HL-60 (cell line): ENCODE results near the gene AP2B1.

Experiments
- DNase-seq, 2 experiments: peaks; one replicate each; pipeline ENCODE4 v3.0.0-alpha.2; 2010 to 2020; ENCODE audit warnings: low read depth in 1 of 2, low spot score in 1 of 2
- H3K27ac ChIP-seq: fragments of 250-450 bp; sonication (Bioruptor Pico); replicated peaks from 2 replicates; pipeline ENCODE4 v1.5.1; 2020; ENCODE audit warnings: mild to moderate bottlenecking, moderate library complexity
- H3K27me3 ChIP-seq: fragments of 250-450 bp; sonication (Bioruptor Pico); 2 replicates; pipeline ENCODE4 v1.5.1; 2021; ENCODE audit warnings: mild to moderate bottlenecking, moderate library complexity; ENCODE audit not compliant: insufficient read depth, poor library complexity, severe bottlenecking
- H3K4me3 ChIP-seq: replicated peaks from 2 replicates; pipeline ENCODE4 v1.5.1; 2011; ENCODE audit warnings: mild to moderate bottlenecking, control low read depth, low read length; ENCODE audit not compliant: insufficient read depth
- CTCF ChIP-seq: IDR thresholded peaks from one replicate; pipeline ENCODE4 v1.5.1; 2011; ENCODE audit warnings: low read length, control low read depth, inconsistent platforms; ENCODE audit not compliant: insufficient read depth
- GABPA ChIP-seq: IDR thresholded peaks from 2 replicates; pipeline ENCODE4 v1.6.1; 2012; ENCODE audit warnings: low read depth
- POLR2AphosphoS5 ChIP-seq: IDR thresholded peaks from 2 replicates; pipeline ENCODE4 v1.6.1; 2012; ENCODE audit warnings: low read depth
- SPI1 ChIP-seq: IDR thresholded peaks from 2 replicates; pipeline ENCODE4 v1.6.1; 2012; ENCODE audit warnings: low read depth, mild to moderate bottlenecking, borderline replicate concordance
- TF ChIP-seq, protein P1 (sequence below): IDR thresholded peaks from 2 replicates; pipeline ENCODE4 v1.6.1; 2012; ENCODE audit warnings: low read depth; ENCODE audit not compliant: insufficient replicate concordance

AP2B1 gene

DNA sequence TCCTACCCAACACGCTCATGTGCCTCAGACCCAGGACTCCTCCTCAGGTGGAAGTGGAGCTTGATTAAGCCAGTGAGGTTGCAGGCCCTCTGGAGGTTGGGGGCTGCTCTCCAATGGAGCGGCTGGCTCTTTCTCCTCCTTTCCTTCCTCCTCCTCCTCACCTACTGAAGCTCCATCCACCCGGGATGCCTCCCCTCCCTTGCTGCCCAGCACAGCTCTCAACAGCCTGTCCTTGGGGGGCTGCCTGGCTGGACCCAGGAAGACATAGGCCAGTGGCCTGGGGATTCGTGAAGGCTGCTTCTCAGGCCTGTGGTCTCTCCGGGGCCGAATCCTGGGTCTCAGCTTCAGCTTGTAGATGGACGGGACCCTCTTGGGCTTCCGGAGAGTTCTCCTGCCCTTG, 157.7 kb downstream of the AP2B1 start:
- H3K27me3 ChIP-seq, result peaks cover 26% of the 10 kb centered on the region
- H3K27ac ChIP-seq, result no peak overlapping the region

DNA sequence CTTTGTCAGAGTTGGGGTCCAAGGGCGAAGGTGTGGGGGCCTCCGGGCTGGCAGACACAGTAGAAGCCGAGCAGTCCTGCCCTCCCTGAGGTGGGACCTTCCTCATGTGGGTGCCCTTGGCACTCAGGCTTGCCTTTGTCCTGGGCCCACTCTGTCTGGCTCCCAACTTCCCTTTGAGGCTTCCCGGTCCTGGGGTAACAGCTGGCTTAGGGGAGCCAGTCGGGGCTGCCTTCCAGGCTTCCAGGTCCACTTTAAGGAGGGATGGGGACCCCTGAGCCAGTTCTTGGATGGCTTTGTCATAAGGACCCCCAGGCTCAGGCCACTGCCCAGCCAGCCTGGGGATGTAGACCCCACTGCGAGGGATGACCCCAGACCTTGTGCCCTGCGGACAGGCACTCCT, 158.1 kb downstream of the AP2B1 start:
- peaks cover 28% of the 10 kb centered on the region for H3K27me3 ChIP-seq
- no peak overlapping the region for H3K4me3 ChIP-seq
- TF ChIP-seq POLR2AphosphoS5, result no peak
- TF ChIP-seq GABPA, result no peak
- no peak for TF ChIP-seq SPI1
- TF ChIP-seq CTCF, result no peak
- TF ChIP-seq, protein P1, sequence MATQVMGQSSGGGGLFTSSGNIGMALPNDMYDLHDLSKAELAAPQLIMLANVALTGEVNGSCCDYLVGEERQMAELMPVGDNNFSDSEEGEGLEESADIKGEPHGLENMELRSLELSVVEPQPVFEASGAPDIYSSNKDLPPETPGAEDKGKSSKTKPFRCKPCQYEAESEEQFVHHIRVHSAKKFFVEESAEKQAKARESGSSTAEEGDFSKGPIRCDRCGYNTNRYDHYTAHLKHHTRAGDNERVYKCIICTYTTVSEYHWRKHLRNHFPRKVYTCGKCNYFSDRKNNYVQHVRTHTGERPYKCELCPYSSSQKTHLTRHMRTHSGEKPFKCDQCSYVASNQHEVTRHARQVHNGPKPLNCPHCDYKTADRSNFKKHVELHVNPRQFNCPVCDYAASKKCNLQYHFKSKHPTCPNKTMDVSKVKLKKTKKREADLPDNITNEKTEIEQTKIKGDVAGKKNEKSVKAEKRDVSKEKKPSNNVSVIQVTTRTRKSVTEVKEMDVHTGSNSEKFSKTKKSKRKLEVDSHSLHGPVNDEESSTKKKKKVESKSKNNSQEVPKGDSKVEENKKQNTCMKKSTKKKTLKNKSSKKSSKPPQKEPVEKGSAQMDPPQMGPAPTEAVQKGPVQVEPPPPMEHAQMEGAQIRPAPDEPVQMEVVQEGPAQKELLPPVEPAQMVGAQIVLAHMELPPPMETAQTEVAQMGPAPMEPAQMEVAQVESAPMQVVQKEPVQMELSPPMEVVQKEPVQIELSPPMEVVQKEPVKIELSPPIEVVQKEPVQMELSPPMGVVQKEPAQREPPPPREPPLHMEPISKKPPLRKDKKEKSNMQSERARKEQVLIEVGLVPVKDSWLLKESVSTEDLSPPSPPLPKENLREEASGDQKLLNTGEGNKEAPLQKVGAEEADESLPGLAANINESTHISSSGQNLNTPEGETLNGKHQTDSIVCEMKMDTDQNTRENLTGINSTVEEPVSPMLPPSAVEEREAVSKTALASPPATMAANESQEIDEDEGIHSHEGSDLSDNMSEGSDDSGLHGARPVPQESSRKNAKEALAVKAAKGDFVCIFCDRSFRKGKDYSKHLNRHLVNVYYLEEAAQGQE, result no peak
- no peak for DNase-seq
- H3K27ac ChIP-seq, result no peak overlapping the region

More for the DNA sequence above, 157.7 kb downstream of the AP2B1 start:
- DNase-seq, result no peak
- H3K4me3 ChIP-seq, result no peak overlapping the region
- TF ChIP-seq CTCF, result no peak

DNA sequence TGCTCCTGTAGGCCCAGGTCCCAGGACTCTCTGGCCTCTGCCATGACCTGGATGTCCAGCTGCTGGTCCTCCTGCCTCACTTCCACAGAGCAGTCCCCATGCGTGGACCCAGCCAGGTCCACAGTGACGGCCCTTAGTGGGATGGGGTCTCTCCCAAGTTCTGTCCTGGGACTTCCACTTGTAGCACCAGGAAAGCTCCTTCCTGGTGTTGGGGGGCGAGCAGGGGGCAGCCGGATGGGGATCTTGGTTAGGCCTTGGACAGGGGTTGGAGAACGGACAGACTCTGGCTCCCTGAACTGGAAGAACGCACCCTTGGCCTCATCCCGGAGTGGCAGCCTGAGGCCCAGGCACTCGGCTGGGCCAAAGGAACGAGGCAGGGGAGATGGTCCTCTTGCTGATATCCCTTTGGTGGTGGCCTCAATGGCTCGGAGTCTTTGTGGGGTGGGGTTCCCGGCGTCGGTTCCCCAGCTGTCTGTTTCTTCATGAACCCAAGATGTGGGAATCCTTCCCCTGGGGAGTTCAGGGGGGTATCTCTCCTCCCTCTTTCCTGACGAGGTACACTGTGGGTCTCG, 158.7 kb downstream of the AP2B1 start:
- Histone ChIP-seq H3K27ac (no peak overlapping the region), H3K27me3 (peaks cover 28% of the 10 kb centered on the region), H3K4me3 (no peak overlapping the region)
- TF ChIP-seq POLR2AphosphoS5, result no peak
- no peak for TF ChIP-seq CTCF
- TF ChIP-seq SPI1, result no peak
- TF ChIP-seq, protein P1, result no peak
- TF ChIP-seq GABPA, result no peak
- no peak for DNase-seq

DNA sequence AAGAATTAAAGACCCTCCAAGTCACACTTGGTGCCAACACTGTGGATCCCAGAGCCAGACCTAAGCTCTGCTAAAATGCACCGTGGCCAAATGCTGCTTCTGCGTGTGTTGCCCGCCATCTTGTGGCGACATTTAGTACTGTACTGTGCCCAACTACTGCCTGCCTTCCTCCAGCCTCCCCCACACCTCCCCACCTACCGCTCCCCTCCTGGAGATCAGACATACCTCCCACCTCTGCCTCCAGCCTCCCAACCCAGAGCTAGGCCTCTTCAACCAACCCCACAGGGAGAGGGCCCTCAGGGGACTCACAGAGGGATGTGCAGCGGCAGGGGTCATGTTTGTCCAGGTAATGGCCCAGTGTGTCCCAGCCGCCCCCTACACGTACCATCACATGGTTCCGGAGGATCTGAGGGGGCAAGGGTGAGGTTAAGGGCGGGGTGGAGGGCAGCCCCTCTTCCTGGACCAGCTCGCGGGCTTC, 160.5 kb downstream of the AP2B1 start:
- DNase-seq, result peak; percentile 47 to 65
- H3K4me3 ChIP-seq, result no peak overlapping the region
- TF ChIP-seq SPI1 (no peak), CTCF (peak; percentile 68)
- no peak overlapping the region for H3K27ac ChIP-seq
- H3K27me3 ChIP-seq, result peaks cover 25% of the 10 kb centered on the region
